K562 (cell line): Measurements from ENCODE around the gene DUOXA2. TPM values are rescaled to one million over a fixed set of nuclear protein-coding genes. Genes with fewer than 3 reads are reported as not detected.

ENCODE experiments used
- ATAC-seq: fragments of 200-7000 bp; cut with Tn5 transposase; 3 replicates; pipeline ENCODE4 v1.9.1; 2020; ENCODE audit warnings: moderate library complexity
- BruUV-seq: library from RNA; stranded (reverse); fragments of 400-500 nt; replicated peaks from 2 replicates; lab custom pipeline; 2021; lab: Mats Ljungman, UMichigan
- CTCF ChIA-PET: fragments of 300-600 bp; formaldehyde crosslinking; extraction: SDS; loops from one replicate; lab custom pipeline; 2021; ENCODE audit warnings: low intra/inter-chr PET ratio; lab: Yijun Ruan, JAX
- POLR2A ChIA-PET: fragments of 300-600, 350-650 bp; sonication (Branson Sonifier 250); formaldehyde crosslinking; extraction: SDS; loops from one replicate; lab custom pipeline; 2021; ENCODE audit warnings: antibody characterized with exemption, inconsistent platforms; lab: Yijun Ruan, JAX
- DNase-seq, 4 experiments: peaks; one replicate each; pipeline versions ENCODE4 v3.0.0 to v3.0.0-alpha.2; 2011 to 2018; ENCODE audit warnings: low spot score in 3 of 4, mixed read lengths in 3 of 4; ENCODE audit errors: extremely low read depth in 1 of 4
- FAIRE-seq: peaks from 2 replicates; lab custom pipeline; 2011; peaks lifted over from hg19 to GRCh38; lab: Jason Lieb, UNC
- H2AFZ ChIP-seq: 2 replicates; pipeline ENCODE4 v1.6.0; 2011; ENCODE audit warnings: low read depth, low read length, control low read depth, inconsistent platforms
- H3K27ac ChIP-seq: fragments of 200-600 bp; 3 replicates; pipeline ENCODE4 v1.8.0; 2011; ENCODE audit warnings: low read depth, mild to moderate bottlenecking, control low read depth, inconsistent platforms, low read length, moderate library complexity, mixed read lengths; ENCODE audit errors: extremely low read depth
- H3K27me3 ChIP-seq, 2 experiments: fragments of 300-600 bp in 1 of 2; 2 replicates in 1 of 2; 3 replicates in 1 of 2; pipeline versions ENCODE4 v1.6.0 to v1.8.0; 2011; ENCODE audit warnings: inconsistent platforms in 2 of 2, low read length in 2 of 2, mild to moderate bottlenecking in 1 of 2, mixed read lengths in 1 of 2, moderate library complexity in 1 of 2; ENCODE audit not compliant: control insufficient read depth in 2 of 2, insufficient read depth in 2 of 2
- H3K36me3 ChIP-seq: fragments of 300-600 bp; 3 replicates; pipeline ENCODE4 v1.8.0; 2011; ENCODE audit warnings: mild to moderate bottlenecking, low read length, inconsistent platforms; ENCODE audit not compliant: control insufficient read depth, insufficient read depth
- H3K4me1 ChIP-seq, 2 experiments: fragments of 200-600 bp in 1 of 2; replicated peaks in 1 of 2; 2 replicates in 1 of 2; 3 replicates in 1 of 2; pipeline versions ENCODE4 v1.5.1 to v1.8.0; 2011; ENCODE audit warnings: inconsistent platforms in 2 of 2, low read length in 2 of 2, mild to moderate bottlenecking in 1 of 2, mixed read lengths in 1 of 2, moderate library complexity in 1 of 2; ENCODE audit not compliant: control insufficient read depth in 2 of 2, insufficient read depth in 2 of 2
- H3K4me2 ChIP-seq: 2 replicates; pipeline ENCODE4 v1.6.1; 2011; ENCODE audit warnings: low read length, control low read depth, inconsistent platforms, mixed read lengths; ENCODE audit not compliant: insufficient read depth
- H3K4me3 ChIP-seq: fragments of 200-600 bp; sonication (generic), shearing (Covaris generic); 2 replicates; pipeline ENCODE4 v1.5.1; 2016; ENCODE audit warnings: control low read depth, inconsistent platforms
- H3K79me2 ChIP-seq: fragments of 200-600 bp; 3 replicates; pipeline ENCODE4 v1.8.0; 2011; ENCODE audit warnings: low read length, inconsistent platforms; ENCODE audit not compliant: control insufficient read depth, insufficient read depth
- H3K9ac ChIP-seq, 2 experiments: 2 replicates each; pipeline versions ENCODE4 v1.6.0 to v1.6.1; 2011; ENCODE audit warnings: low read depth in 2 of 2, low read length in 2 of 2, control low read depth in 1 of 2, inconsistent platforms in 1 of 2, mild to moderate bottlenecking in 1 of 2, mixed read lengths in 1 of 2; ENCODE audit not compliant: insufficient read depth in 1 of 2
- H3K9me1 ChIP-seq: one replicate; pipeline ENCODE4 v1.6.0; 2011; ENCODE audit warnings: inconsistent platforms, mild to moderate bottlenecking, low read length, moderate library complexity; ENCODE audit not compliant: control insufficient read depth, insufficient read depth
- H3K9me3 ChIP-seq: replicated peaks from 2 replicates; pipeline ENCODE4 v1.5.1; 2011; ENCODE audit warnings: low read depth, low read length, inconsistent platforms; ENCODE audit not compliant: control insufficient read depth, insufficient read depth
- H4K20me1 ChIP-seq: replicated peaks from 2 replicates; pipeline ENCODE4 v1.6.1; 2011; ENCODE audit warnings: low read length, inconsistent platforms, mixed read lengths; ENCODE audit not compliant: control insufficient read depth, insufficient read depth
- CEBPB ChIP-seq: fragments of 450-650 bp; IDR thresholded peaks from 2 replicates; pipeline ENCODE4 v1.6.1; 2016; ENCODE audit warnings: missing genetic modification characterization, missing compliant biosample characterization
- ERF ChIP-seq: fragments of 450-650 bp; formaldehyde crosslinking; IDR thresholded peaks from 2 replicates; pipeline ENCODE4 v1.4.0; 2020; ENCODE audit warnings: mild to moderate bottlenecking, mixed read lengths
- HSF4 ChIP-seq: fragments of 250-450 bp; sonication (Bioruptor Pico); IDR thresholded peaks from 2 replicates; pipeline ENCODE4 v2.1.2; 2022; ENCODE audit warnings: mild to moderate bottlenecking, moderate library complexity, borderline replicate concordance
- IRF9 ChIP-seq: fragments of 450-650 bp; IDR thresholded peaks from 2 replicates; pipeline ENCODE4 v1.6.1; 2016; ENCODE audit warnings: missing biosample characterization, missing genetic modification characterization
- PBX2 ChIP-seq, 2 experiments: IDR thresholded peaks in 1 of 2; conservative IDR thresholded peaks in 1 of 2; 2 replicates each; pipeline ENCODE4 v1.6.1; 2016; ENCODE audit warnings: low read depth in 2 of 2, mild to moderate bottlenecking in 1 of 2, missing compliant biosample characterization in 1 of 2, missing genetic modification characterization in 1 of 2, moderate library complexity in 1 of 2
- SAP30 ChIP-seq: fragments of 200-600 bp; sonication (generic); IDR thresholded peaks from 2 replicates; pipeline ENCODE4 v1.6.1; 2012; ENCODE audit warnings: borderline replicate concordance, low read depth, mild to moderate bottlenecking, moderate library complexity, low read length, control low read depth, inconsistent platforms; ENCODE audit not compliant: insufficient read depth, poor library complexity, severe bottlenecking
- TAF15 ChIP-seq: fragments of 200-400 bp; formaldehyde crosslinking; IDR thresholded peaks from 2 replicates; pipeline ENCODE4 v1.6.1; 2017; ENCODE audit warnings: mild to moderate bottlenecking, low read depth, low read length, moderate library complexity
- TRIM25 ChIP-seq: fragments of 450-650 bp; IDR thresholded peaks from 2 replicates; pipeline ENCODE4 v1.7.0; 2016; ENCODE audit warnings: borderline replicate concordance
- ZNF311 ChIP-seq: fragments of 250-450 bp; sonication (Bioruptor Pico); IDR thresholded peaks from 2 replicates; pipeline ENCODE4 v1.4.0; 2020; ENCODE audit warnings: mild to moderate bottlenecking, moderate library complexity
- WGBS: fragments of 100-300 bp; shearing (Covaris generic); methylation state at CpG from one replicate; pipeline ENCODE4 v1.1.6; 2016; ENCODE audit warnings: low coverage, mixed read lengths; ENCODE audit not compliant: insufficient coverage; ENCODE audit errors: missing lambda C conversion rate; 5-methylcytosine and 5-hydroxymethylcytosine counted together
- in situ Hi-C: fragments of 300-500 bp; cut with MboI; formaldehyde crosslinking; loops from 4 replicates; pipeline ENCODE4 v1.15.0; 2018; ENCODE audit warnings: inconsistent platforms, mixed read lengths
- intact Hi-C: fragments of 100-400 bp; cut with micrococcal nuclease; formaldehyde crosslinking; loops from 2 replicates; pipeline ENCODE4 v1.14.2; 2022
- polyA plus RNA-seq, 8 experiments: library from polyadenylated mRNA; depleted of rRNA in 4 of 8; stranded (reverse) in 5 of 8; unstranded in 3 of 8; fragments of >200 nt; fragmentation: Nextera tagmentation in 2 of 8; fragmentation: Illumina TruSeq in 1 of 8; extraction: Ambion mirVana in 2 of 8; extraction: Trizol in 1 of 8; gene quantifications; 2 replicates each; pipeline versions ENCODE4 v1.2.1 to v1.2.3, GENCODE V29; 2011 to 2014; ENCODE audit warnings: inconsistent platforms in 1 of 8, missing spikeins in 1 of 8
- total RNA-seq, 7 experiments: library from RNA; depleted of rRNA in 6 of 7; stranded (reverse); fragments of >200 nt in 6 of 7; fragmentation: Illumina TruSeq in 2 of 7; extraction: Trizol in 2 of 7; gene quantifications; 2 replicates each; pipeline versions ENCODE4 v1.2.1 to v1.2.3, GENCODE V29; 2011 to 2021; ENCODE audit warnings: low replicate concordance in 1 of 7
- TF ChIP-seq, protein P1 (sequence below): fragments of 450-650 bp; IDR thresholded peaks from 2 replicates; pipeline ENCODE4 v1.6.1; 2018; ENCODE audit not compliant: partially characterized antibody

The DUOXA2 gene
- total and polyA plus RNA-seq, 9 of the 15 experiments (the other 6 are each of a cell fraction or from before 2014, with no cell fraction given), result not detected

GRCh38 chr15:45164914-45165313 lies 50.8 kb downstream of the DUOXA2 start:
- no peak overlapping the region for H3K4me3 ChIP-seq
- peaks cover 3% of the 10 kb centered on the region; the same call in 1 of the 3 replicates for H3K79me2 ChIP-seq
- H3K27me3 ChIP-seq, result no peaks in the 10 kb centered on the region
- no peak for ATAC-seq
- POLR2A ChIA-PET, result interaction anchor here (0.6 to 2.4 kb wide), 5 partner anchors 10 to 487 kb away, joined by 3 to 14 read pairs (median 4); no protein-coding TSS in a partner anchor
- DNase-seq, result no peak
- no peaks in the 10 kb centered on the region for H3K9me1 ChIP-seq
- H3K36me3 ChIP-seq, result no peaks in the 10 kb centered on the region
- H3K9ac ChIP-seq, result no peak overlapping the region
- WGBS, result 87% methylated on average over 1 of the region's 1 CpG
- intact Hi-C loops (loop anchor here (5.0 to 10.0 kb wide), 2 partner anchors 237 to 450 kb away; a partner anchor contains a TSS), in situ Hi-C loops (no loop called here)
- CTCF ChIA-PET, result interaction anchor here (4.3 kb wide), 1 partner anchor 293 kb away, joined by 48 read pairs; no protein-coding TSS in a partner anchor
- H3K4me2 ChIP-seq, result no peak overlapping the region
- H3K27ac ChIP-seq, result no peak overlapping the region
- FAIRE-seq, result no peak
- H2AFZ ChIP-seq, result no peak overlapping the region
- no TSS peak for BruUV-seq
- no peaks in the 10 kb centered on the region for H3K9me3 ChIP-seq
- H3K4me1 ChIP-seq, result peaks cover 28 to 48% of the 10 kb centered on the region in 2 experiments
- peaks cover 5% of the 10 kb centered on the region; the same call in 1 of the 2 replicates for H4K20me1 ChIP-seq
- no peak for TF ChIP-seq PBX2 (CRISPR knock-in tag; IDR thresholded peaks at IDR 0.05; ENCODE audit: low read depth)
- no peak for TF ChIP-seq PBX2 (tag; conservative IDR thresholded peaks at IDR 0.05; ENCODE audit: low read depth)
- no peak for TF ChIP-seq HSF4 (CRISPR knock-in tag)
- TF ChIP-seq, protein P1, sequence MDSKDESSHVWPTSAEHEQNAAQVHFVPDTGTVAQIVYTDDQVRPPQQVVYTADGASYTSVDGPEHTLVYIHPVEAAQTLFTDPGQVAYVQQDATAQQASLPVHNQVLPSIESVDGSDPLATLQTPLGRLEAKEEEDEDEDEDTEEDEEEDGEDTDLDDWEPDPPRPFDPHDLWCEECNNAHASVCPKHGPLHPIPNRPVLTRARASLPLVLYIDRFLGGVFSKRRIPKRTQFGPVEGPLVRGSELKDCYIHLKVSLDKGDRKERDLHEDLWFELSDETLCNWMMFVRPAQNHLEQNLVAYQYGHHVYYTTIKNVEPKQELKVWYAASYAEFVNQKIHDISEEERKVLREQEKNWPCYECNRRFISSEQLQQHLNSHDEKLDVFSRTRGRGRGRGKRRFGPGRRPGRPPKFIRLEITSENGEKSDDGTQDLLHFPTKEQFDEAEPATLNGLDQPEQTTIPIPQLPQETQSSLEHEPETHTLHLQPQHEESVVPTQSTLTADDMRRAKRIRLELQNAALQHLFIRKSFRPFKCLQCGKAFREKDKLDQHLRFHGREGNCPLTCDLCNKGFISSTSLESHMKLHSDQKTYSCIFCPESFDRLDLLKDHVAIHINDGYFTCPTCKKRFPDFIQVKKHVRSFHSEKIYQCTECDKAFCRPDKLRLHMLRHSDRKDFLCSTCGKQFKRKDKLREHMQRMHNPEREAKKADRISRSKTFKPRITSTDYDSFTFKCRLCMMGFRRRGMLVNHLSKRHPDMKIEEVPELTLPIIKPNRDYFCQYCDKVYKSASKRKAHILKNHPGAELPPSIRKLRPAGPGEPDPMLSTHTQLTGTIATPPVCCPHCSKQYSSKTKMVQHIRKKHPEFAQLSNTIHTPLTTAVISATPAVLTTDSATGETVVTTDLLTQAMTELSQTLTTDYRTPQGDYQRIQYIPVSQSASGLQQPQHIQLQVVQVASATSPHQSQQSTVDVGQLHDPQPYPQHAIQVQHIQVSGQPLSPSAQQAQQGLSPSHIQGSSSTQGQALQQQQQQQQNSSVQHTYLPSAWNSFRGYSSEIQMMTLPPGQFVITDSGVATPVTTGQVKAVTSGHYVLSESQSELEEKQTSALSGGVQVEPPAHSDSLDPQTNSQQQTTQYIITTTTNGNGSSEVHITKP, result no peak
- no peak for TF ChIP-seq ERF (CRISPR knock-in tag)
- no peak for TF ChIP-seq ZNF311
- no peak for TF ChIP-seq CEBPB (tag)
- TF ChIP-seq TRIM25, result no peak
- TF ChIP-seq TAF15, result no peak
- no peak for TF ChIP-seq IRF9
- no peak for TF ChIP-seq SAP30
